ENCODE results near the gene CD180.

Gene CD180

DNA sequence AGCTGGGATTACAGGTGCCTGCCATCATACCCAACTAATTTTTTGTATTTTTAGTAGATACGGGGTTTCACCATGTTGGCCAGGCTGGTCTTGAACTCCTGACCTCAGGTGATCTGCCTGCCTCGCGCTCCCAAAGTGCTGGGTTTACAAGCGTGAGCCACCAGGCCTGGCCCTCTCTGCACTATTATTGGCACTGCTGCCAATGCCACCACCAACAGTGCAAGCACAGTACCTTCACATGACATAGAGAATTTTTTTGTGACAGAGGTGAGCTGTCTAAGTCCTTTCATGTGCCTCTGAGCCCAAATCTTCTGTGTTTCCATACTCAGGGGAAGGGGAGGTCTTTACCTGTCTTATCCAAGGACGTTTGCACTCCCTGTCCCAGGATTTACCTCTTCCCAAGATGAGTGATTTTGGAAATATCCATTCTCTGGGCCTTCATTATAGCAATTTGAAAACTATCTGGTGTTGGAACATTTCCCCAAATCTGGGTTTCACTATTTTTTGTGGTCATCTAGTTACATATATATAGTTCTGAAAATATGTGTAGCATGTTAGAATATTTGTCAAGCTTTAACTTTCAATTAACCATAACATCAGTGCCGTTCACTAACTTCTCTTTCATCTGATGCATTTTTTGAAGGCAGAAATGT lies 5.4 kb upstream of the CD180 start:
- H3K9me2 ChIP-seq (ENCODE audit: low read depth, low read length), result no peaks in the 10 kb centered on the region
- no peak for TF ChIP-seq EZH2 (IDR thresholded peaks at IDR 0.05; ENCODE audit: borderline replicate concordance, low read length)
- TF ChIP-seq, protein P1, sequence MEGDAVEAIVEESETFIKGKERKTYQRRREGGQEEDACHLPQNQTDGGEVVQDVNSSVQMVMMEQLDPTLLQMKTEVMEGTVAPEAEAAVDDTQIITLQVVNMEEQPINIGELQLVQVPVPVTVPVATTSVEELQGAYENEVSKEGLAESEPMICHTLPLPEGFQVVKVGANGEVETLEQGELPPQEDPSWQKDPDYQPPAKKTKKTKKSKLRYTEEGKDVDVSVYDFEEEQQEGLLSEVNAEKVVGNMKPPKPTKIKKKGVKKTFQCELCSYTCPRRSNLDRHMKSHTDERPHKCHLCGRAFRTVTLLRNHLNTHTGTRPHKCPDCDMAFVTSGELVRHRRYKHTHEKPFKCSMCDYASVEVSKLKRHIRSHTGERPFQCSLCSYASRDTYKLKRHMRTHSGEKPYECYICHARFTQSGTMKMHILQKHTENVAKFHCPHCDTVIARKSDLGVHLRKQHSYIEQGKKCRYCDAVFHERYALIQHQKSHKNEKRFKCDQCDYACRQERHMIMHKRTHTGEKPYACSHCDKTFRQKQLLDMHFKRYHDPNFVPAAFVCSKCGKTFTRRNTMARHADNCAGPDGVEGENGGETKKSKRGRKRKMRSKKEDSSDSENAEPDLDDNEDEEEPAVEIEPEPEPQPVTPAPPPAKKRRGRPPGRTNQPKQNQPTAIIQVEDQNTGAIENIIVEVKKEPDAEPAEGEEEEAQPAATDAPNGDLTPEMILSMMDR (IDR thresholded peaks at IDR 0.05; ENCODE audit: low read length), result no peak
- H3K27ac ChIP-seq (ENCODE audit: low read depth, low read length, poor library complexity, severe bottlenecking), result peak overlapping the region; percentile 82

DNA sequence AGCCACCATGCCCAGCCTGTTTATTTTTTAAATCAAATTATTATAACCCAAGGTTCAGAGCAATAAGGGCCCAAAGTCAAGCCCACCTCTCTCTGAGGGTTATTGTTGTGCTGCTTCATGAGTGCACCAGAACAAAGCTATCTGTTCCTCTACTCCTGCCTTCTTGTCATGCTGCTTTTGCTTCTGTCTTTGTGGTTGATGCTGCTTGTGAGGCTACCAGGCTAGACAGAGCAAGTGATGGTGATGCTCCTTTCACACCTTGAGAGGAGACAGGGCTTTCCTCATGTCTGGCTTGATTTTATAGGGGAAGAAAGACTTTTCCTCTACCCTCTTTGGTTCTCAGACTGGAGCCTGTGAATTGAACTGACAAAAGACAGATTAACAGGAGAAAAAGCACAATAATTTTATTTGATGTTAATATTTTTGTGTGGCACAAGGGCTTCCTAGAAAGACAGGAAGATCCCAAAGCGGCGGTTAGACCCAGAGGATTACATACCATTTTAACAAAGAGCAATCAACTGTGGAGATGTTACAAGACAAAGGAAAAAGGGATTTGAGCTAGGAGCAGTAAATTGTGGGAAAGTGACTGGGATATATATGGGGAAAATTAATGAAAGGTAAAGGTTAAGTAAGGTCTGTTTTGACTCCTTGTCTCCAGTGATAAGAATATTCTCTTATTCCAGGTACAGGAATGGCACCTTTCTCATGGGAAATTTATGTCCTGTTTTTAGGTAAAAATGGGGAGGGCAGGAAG lies 4.4 kb upstream of the CD180 start:
- TF ChIP-seq, protein P1 (IDR thresholded peaks at IDR 0.05; ENCODE audit: low read length), result no peak
- no peak for TF ChIP-seq EZH2 (IDR thresholded peaks at IDR 0.05; ENCODE audit: borderline replicate concordance, low read length)
- Histone ChIP-seq H3K4me2 (ENCODE audit: low read length) (no peak overlapping the region), H3K27me3 (ENCODE audit: insufficient read depth, low read length) (no peaks in the 10 kb centered on the region), H3K9me2 (ENCODE audit: low read depth, low read length) (no peaks in the 10 kb centered on the region), H3K79me2 (ENCODE audit: insufficient read depth, low read length) (peaks cover 4% of the 10 kb centered on the region), H3K27ac (ENCODE audit: low read depth, low read length, poor library complexity, severe bottlenecking) (peak overlapping the region; percentile 59), H2AFZ (ENCODE audit: low read length) (no peak overlapping the region), H3F3A (ENCODE audit: insufficient read depth, low read length) (no peaks in the 10 kb centered on the region), H3K9ac (ENCODE audit: low read length) (no peak overlapping the region), H3K36me3 (ENCODE audit: insufficient read depth, low read length) (no peaks in the 10 kb centered on the region), H4K20me1 (ENCODE audit: insufficient read depth, low read length) (no peaks in the 10 kb centered on the region), H3K4me3 (ENCODE audit: low read depth, low read length, poor library complexity, severe bottlenecking) (no peak overlapping the region), H3K9me3 (ENCODE audit: low read length) (no peaks in the 10 kb centered on the region), H3K4me1 (ENCODE audit: insufficient read depth, low read length, severe bottlenecking) (peaks cover 98% of the 10 kb centered on the region)

More for the DNA sequence above, 5.4 kb upstream of the CD180 start:
- Histone ChIP-seq H3K36me3 (ENCODE audit: insufficient read depth, low read length) (no peaks in the 10 kb centered on the region), H3K27me3 (ENCODE audit: insufficient read depth, low read length) (no peaks in the 10 kb centered on the region), H4K20me1 (ENCODE audit: insufficient read depth, low read length) (no peaks in the 10 kb centered on the region), H3K9me3 (ENCODE audit: low read length) (no peaks in the 10 kb centered on the region), H3K4me1 (ENCODE audit: insufficient read depth, low read length, severe bottlenecking) (peaks cover 98% of the 10 kb centered on the region), H3K4me3 (ENCODE audit: low read depth, low read length, poor library complexity, severe bottlenecking) (no peak overlapping the region), H3K4me2 (ENCODE audit: low read length) (no peak overlapping the region), H3K79me2 (ENCODE audit: insufficient read depth, low read length) (no peaks in the 10 kb centered on the region), H3F3A (ENCODE audit: insufficient read depth, low read length) (no peaks in the 10 kb centered on the region), H3K9ac (ENCODE audit: low read length) (no peak overlapping the region), H2AFZ (ENCODE audit: low read length) (no peak overlapping the region)

DNA sequence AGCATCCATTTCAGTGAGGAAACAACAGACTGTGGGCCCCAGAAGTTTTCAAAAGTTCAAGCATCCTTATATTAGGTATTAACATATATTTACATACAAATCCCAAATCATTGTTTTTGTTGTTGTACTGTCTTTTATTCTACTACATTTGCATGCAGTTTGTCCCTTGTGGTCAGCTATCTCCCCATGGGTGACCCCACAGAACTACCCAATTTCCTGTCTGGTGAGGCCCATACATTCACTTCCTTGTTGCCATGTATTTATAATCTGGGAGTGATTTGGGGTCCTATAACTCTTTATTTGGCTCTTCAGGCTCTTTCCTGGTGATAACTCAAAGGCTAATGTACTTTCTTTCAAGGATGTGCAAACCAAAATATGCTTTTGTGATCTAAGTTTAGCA lies 3.3 kb upstream of the CD180 start:
- H3K4me3 ChIP-seq (ENCODE audit: low read depth, low read length, poor library complexity, severe bottlenecking), result no peak overlapping the region

More for the DNA sequence above, 3.3 kb upstream of the CD180 start:
- H3K4me1 ChIP-seq (ENCODE audit: insufficient read depth, low read length, severe bottlenecking), result peaks cover 98% of the 10 kb centered on the region
- no peaks in the 10 kb centered on the region for H3K9me2 ChIP-seq (ENCODE audit: low read depth, low read length)
- H3K27me3 ChIP-seq (ENCODE audit: insufficient read depth, low read length), result no peaks in the 10 kb centered on the region
- H3K4me2 ChIP-seq (ENCODE audit: low read length), result peak overlapping the region; percentile 34; the same call in 1 of the 2 replicates
- H3K36me3 ChIP-seq (ENCODE audit: insufficient read depth, low read length), result peaks cover 2% of the 10 kb centered on the region; the same call in 1 of the 2 replicates
- H3K27ac ChIP-seq (ENCODE audit: low read depth, low read length, poor library complexity, severe bottlenecking), result peak overlapping the region; percentile 59
- H4K20me1 ChIP-seq (ENCODE audit: insufficient read depth, low read length), result no peaks in the 10 kb centered on the region
- peaks cover 15% of the 10 kb centered on the region for H3K79me2 ChIP-seq (ENCODE audit: insufficient read depth, low read length)
- H3F3A ChIP-seq (ENCODE audit: insufficient read depth, low read length), result no peaks in the 10 kb centered on the region
- H3K9me3 ChIP-seq (ENCODE audit: low read length), result no peaks in the 10 kb centered on the region
- H3K9ac ChIP-seq (ENCODE audit: low read length), result no peak overlapping the region
- H2AFZ ChIP-seq (ENCODE audit: low read length), result no peak overlapping the region
- TF ChIP-seq, protein P1 (IDR thresholded peaks at IDR 0.05; ENCODE audit: low read length), result no peak
- no peak for TF ChIP-seq EZH2 (IDR thresholded peaks at IDR 0.05; ENCODE audit: borderline replicate concordance, low read length)
